ENCODE data around the gene SAT1. TPM values are rescaled to one million over a fixed set of nuclear protein-coding genes. Genes with fewer than 3 reads are reported as not detected.

The SAT1 gene
- total and polyA plus RNA-seq, 10 of the 15 experiments (the other 5 are each of a cell fraction or from before 2014, with no cell fraction given) = 42.2 to 234 (median 60.4) TPM

GRCh38 chrX:23742174-23742696, 40.7 kb upstream of the SAT1 start:
- no peaks in the 10 kb centered on the region for H3K27me3 ChIP-seq (replicated peaks in 1 of 2; ENCODE audit: control insufficient read depth in 2 of 2, insufficient read depth in 2 of 2, low read length in 1 of 2)
- 29% methylated on average over 6 of the region's 6 CpGs for WGBS (ENCODE audit: insufficient coverage, insufficient replicate concordance, low lambda C conversion rate, missing lambda C conversion rate)
- no peaks in the 10 kb centered on the region for H4K20me1 ChIP-seq (ENCODE audit: control insufficient read depth, insufficient read depth)
- H3K79me2 ChIP-seq (ENCODE audit: control insufficient read depth, insufficient read depth, low read length) = peaks cover 21% of the 10 kb centered on the region
- peak overlapping the region; percentile 74 for H3K27ac ChIP-seq (ENCODE audit: control insufficient read depth, insufficient read depth)
- peak; percentile 50 for ATAC-seq
- no peaks in the 10 kb centered on the region for H3K36me3 ChIP-seq (ENCODE audit: control insufficient read depth in 2 of 2, insufficient read depth in 2 of 2, low read length in 1 of 2)
- no TSS peak for BruUV-seq (replicated peaks)
- H3K4me3 ChIP-seq = peak overlapping the region; percentile 73
- POLR2A ChIA-PET = interaction anchor here (0.6 to 2.4 kb wide), 4 partner anchors 9 to 165 kb away, joined by 3 to 12 read pairs (median 4); partner anchors contain the start of gene SAT1
- peak overlapping the region; percentile 48 for H2AFZ ChIP-seq (ENCODE audit: control insufficient read depth, low read depth, low read length)
- CTCF ChIA-PET = interaction anchor here (1.2 to 4.0 kb wide), 2 partner anchors 8 to 160 kb away, joined by 4 to 19 read pairs; no protein-coding TSS in a partner anchor
- peak; percentile 80 for TF ChIP-seq MEF2B (IDR thresholded peaks at IDR 0.05; ENCODE audit: partially characterized antibody, poor library complexity, severe bottlenecking)
- 0 out of 2 replicates have a peak, but pooled peaks have one; percentile 20 for TF ChIP-seq NR2F1 (conservative IDR thresholded peaks at IDR 0.05)
- no peak for TF ChIP-seq SP1 (IDR thresholded peaks at IDR 0.05; ENCODE audit: low read depth, low read length)
- peak; percentile 21 to 27; a peak in 2 of 4 replicates for TF ChIP-seq IKZF2 (IDR thresholded peaks at IDR 0.05)
- TF ChIP-seq ZZZ3 (IDR thresholded peaks at IDR 0.05; ENCODE audit: control insufficient read depth, insufficient read length, low read depth) = peak; percentile 75
- peak; percentile 47; the same call in 1 of the 2 replicates for TF ChIP-seq JUNB (IDR thresholded peaks at IDR 0.05)
- TF ChIP-seq RELA (IDR thresholded peaks at IDR 0.05; ENCODE audit: borderline replicate concordance, partially characterized antibody) = no peak
- 0 out of 2 replicates have a peak, but pooled peaks have one; percentile 3 for TF ChIP-seq TCF12 (IDR thresholded peaks at IDR 0.05; ENCODE audit: low read depth, low read length)
- TF ChIP-seq ZNF24 (IDR thresholded peaks at IDR 0.05) = no peak
- peak; percentile 47 for TF ChIP-seq NFYB (IDR thresholded peaks at IDR 0.05; ENCODE audit: insufficient read depth, low read depth, low read length)
- TF ChIP-seq BCL11A (IDR thresholded peaks at IDR 0.05; ENCODE audit: low read depth, low read length) = 0 out of 2 replicates have a peak, but pooled peaks have one; percentile 5
- peak; percentile 53; the same call in 1 of the 2 replicates for TF ChIP-seq ZBTB40 (IDR thresholded peaks at IDR 0.05; ENCODE audit: borderline replicate concordance)
- 0 out of 2 replicates have a peak, but pooled peaks have one; percentile 9 for TF ChIP-seq MXI1 (IDR thresholded peaks at IDR 0.05; ENCODE audit: low read depth, low read length)
- SMC1A ChIA-PET (ENCODE audit: uncharacterized antibody, unreplicated experiment) = interaction anchor here (1.1 to 1.7 kb wide), 4 partner anchors 11 to 159 kb away, joined by 3 to 5 read pairs (median 4); partner anchors contain the start of gene SAT1
- H3K9me3 ChIP-seq (replicated peaks; ENCODE audit: control insufficient read depth, insufficient read depth, low read length) = no peaks in the 10 kb centered on the region; the same call in 2 of the 3 replicates
- no peaks in the 10 kb centered on the region for H3K4me1 ChIP-seq (ENCODE audit: control insufficient read depth, insufficient read depth, low read length)
- intact Hi-C loops (cut with micrococcal nuclease; ENCODE audit: unreplicated experiment) = no loop called here
- no peak for FAIRE-seq
- in situ Hi-C loops (cut with MboI) = no loop called here
- DNase-seq (ENCODE audit: low read depth, low spot score) = no peak
- H3K4me2 ChIP-seq (ENCODE audit: control insufficient read depth, insufficient read depth) = peak overlapping the region; percentile 72
- RAD21 ChIA-PET (ENCODE audit: unreplicated experiment) = interaction anchor here (1.4 to 2.9 kb wide), 2 partner anchors 9 to 159 kb away, joined by 4 to 18 read pairs; no protein-coding TSS in a partner anchor
- H3K9ac ChIP-seq (ENCODE audit: control insufficient read depth, insufficient read depth, low read length) = peak overlapping the region; percentile 81
